Right lobe of liver (tissue), 6 donors: ENCODE results near the gene RPL12. TPM values are rescaled to one million over a fixed set of nuclear protein-coding genes. Genes with fewer than 3 reads are reported as not detected.
A peak's percentile ranks its signal among the peaks of the same experiment; 100 is the strongest.

Source experiments
- ATAC-seq, 4 donors: fragments of 200-7000 bp; cut with Tn5 transposase; one replicate each; pipeline ENCODE4 v1.9.1; 2020; ENCODE audit warnings: mild to moderate bottlenecking in 4 of 4, moderate library complexity in 4 of 4
- DNase-seq, 3 donors: peaks; one replicate each; pipeline ENCODE4 v3.0.0-alpha.2; 2020
- H3K27ac ChIP-seq, 3 donors: fragments of 200-600 bp; one replicate each; pipeline ENCODE4 v1.8.0; 2022
- H3K27me3 ChIP-seq, 2 donors: fragments of 200-600 bp; one replicate each; pipeline ENCODE4 v1.8.0; 2022
- H3K36me3 ChIP-seq, 4 donors: fragments of 200-600 bp; sonication (generic) in 1 of 4; one replicate each; pipeline versions ENCODE4 v1.5.1 to v1.8.0; 2017 to 2022; ENCODE audit warnings: control low read depth in 1 of 4
- H3K4me1 ChIP-seq, 4 donors: fragments of 200-600 bp; sonication (generic) in 1 of 4; one replicate each; pipeline versions ENCODE4 v1.5.1 to v1.8.0; 2017 to 2022; ENCODE audit warnings: control low read depth in 1 of 4
- H3K4me3 ChIP-seq, 3 donors: fragments of 200-600 bp; one replicate each; pipeline ENCODE4 v1.8.0; 2022
- H3K9me3 ChIP-seq, 4 donors: fragments of 200-600 bp; sonication (generic) in 1 of 4; one replicate each; pipeline versions ENCODE4 v1.5.1 to v1.8.0; 2017 to 2022; ENCODE audit warnings: control low read depth in 1 of 4
- CTCF ChIP-seq, 4 donors: fragments of 200-600 bp in 3 of 4; fragments of 450-650 bp in 1 of 4; IDR thresholded peaks; one replicate each; pipeline versions ENCODE4 v1.5.1 to v1.8.0; 2016 to 2022; ENCODE audit warnings: antibody characterized with exemption in 4 of 4, mild to moderate bottlenecking in 2 of 4
- POLR2A ChIP-seq: fragments of 450-650 bp; IDR thresholded peaks from one replicate; pipeline ENCODE4 v1.6.1; 2017; ENCODE audit warnings: antibody characterized with exemption, mild to moderate bottlenecking
- WGBS: methylation state at CpG from one replicate; pipeline ENCODE4 v1.1.6; 2018; ENCODE audit warnings: low coverage, low lambda C conversion rate; ENCODE audit not compliant: insufficient coverage; ENCODE audit errors: missing lambda C conversion rate; 5-methylcytosine and 5-hydroxymethylcytosine counted together
- intact Hi-C, 2 donors: fragments of 100-400 bp; cut with DNase I; formaldehyde crosslinking; loops; one replicate each; pipeline versions ENCODE4 v1.11.2 to v1.14.1; 2022
- total RNA-seq, 6 experiments: library from RNA; depleted of rRNA in 2 of 6; stranded (reverse); fragments of >200 nt in 2 of 6; fragmentation: NEBNext Ultra II Directional in 3 of 6; extraction: Animal tissue kit (Norgen Biotek cat#: 25700) in 3 of 6; gene quantifications; one replicate each; pipeline versions ENCODE4 v1.1.0 to v1.2.4, GENCODE V29; 2016 to 2023
- donor health status: DM: no; HTN: yes; CAD: no.
- donor health status: DM: no; HTN: no; CAD: no.
- donor health status: DM: no; HTN: no; CAD: no.
- donor health status: DM: no; HTN: yes; CAD: no.
- donor health status: DM: no; HTN: yes; CAD: no.

Gene RPL12
- total RNA-seq, 6 experiments from 2014 or later, result 271 to 907 (median 364) TPM

DNA sequence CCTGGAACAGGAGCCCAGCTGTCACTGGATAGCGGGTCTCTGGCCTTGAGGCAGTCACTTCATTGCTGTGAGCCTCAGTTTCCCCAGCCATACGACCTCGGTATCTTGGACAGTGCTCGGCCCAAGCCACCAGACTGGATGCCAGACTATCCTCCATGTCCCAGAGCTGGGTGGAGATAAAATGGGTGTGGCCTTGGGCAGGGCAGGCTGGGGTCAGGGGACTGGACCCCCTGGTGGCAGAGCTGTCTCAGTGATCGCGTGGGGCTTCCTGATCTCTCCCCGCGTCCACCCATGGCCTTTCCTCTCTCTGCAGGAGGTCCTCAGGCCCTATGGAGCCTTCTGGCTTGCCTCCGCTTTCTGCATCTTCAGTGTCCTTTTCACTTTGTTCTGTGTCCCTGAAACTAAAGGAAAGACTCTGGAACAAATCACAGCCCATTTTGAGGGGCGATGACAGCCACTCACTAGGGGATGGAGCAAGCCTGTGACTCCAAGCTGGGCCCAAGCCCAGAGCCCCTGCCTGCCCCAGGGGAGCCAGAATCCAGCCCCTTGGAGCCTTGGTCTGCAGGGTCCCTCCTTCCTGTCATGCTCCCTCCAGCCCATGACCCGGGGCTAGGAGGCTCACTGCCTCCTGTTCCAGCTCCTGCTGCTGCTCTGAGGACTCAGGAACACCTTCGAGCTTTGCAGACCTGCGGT is 44.3 kb downstream of the RPL12 start:
- intact Hi-C loops, result no loop called here
- TF ChIP-seq CTCF (IDR thresholded peaks at IDR 0.05) (no peak), POLR2A (no peak)
- WGBS, result no CpG with 5 or more reads among the region's 13 CpGs

GRCh38 chr9:127405344-127406125 is 45.7 kb downstream of the RPL12 start:
- Histone ChIP-seq H3K9me3 (no peaks in the 10 kb centered on the region), H3K27me3 (no peaks in the 10 kb centered on the region), H3K4me1 (peaks cover 0 to 17% (median 6%) of the 10 kb centered on the region in 4 donors), H3K36me3 (peaks cover 0 to 26% (median 2%) of the 10 kb centered on the region in 4 donors), H3K27ac (no peak overlapping the region), H3K4me3 (no peak overlapping the region)
- 100% methylated on average over 1 of the region's 20 CpGs for WGBS
- no peak for ATAC-seq
- intact Hi-C loops, result no loop called here
- no peak for DNase-seq
- no peak for TF ChIP-seq POLR2A
- TF ChIP-seq CTCF (IDR thresholded peaks at IDR 0.05), result no peak

More for the DNA sequence above, 44.3 kb downstream of the RPL12 start:
- DNase-seq (no peak), ATAC-seq (peak; percentile 4 to 30 (median 18))
- H3K4me1 ChIP-seq, result peaks cover 0 to 17% (median 6%) of the 10 kb centered on the region in 4 donors
- H3K36me3 ChIP-seq, result peaks cover 0 to 23% (median 2%) of the 10 kb centered on the region in 4 donors
- no peak overlapping the region for H3K4me3 ChIP-seq
- no peaks in the 10 kb centered on the region for H3K27me3 ChIP-seq
- no peak overlapping the region for H3K27ac ChIP-seq
- H3K9me3 ChIP-seq, result no peaks in the 10 kb centered on the region

DNA sequence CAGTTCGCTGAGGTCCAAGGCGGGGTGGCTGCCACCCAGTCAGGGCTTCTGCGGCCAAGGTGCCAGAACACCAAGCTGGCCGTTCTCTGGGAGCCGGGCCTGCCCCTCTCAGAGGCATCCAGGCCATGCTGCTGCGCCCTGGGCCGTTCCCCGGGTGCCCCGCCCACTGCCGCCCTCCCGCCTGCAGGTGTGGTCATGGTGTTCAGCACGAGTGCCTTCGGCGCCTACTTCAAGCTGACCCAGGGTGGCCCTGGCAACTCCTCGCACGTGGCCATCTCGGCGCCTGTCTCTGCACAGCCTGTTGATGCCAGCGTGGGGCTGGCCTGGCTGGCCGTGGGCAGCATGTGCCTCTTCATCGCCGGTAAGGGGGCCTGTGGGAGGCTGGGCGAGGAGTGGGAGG is 46.6 kb downstream of the RPL12 start:
- intact Hi-C loops, result no loop called here
- Histone ChIP-seq H3K4me3 (no peak overlapping the region), H3K36me3 (peaks cover 0 to 28% (median 2%) of the 10 kb centered on the region in 4 donors), H3K27me3 (no peaks in the 10 kb centered on the region), H3K9me3 (no peaks in the 10 kb centered on the region), H3K27ac (no peak overlapping the region), H3K4me1 (peaks cover 0 to 17% (median 6%) of the 10 kb centered on the region in 4 donors)
- DNase-seq (no peak), ATAC-seq (no peak)
- no CpG with 5 or more reads among the region's 23 CpGs for WGBS
- TF ChIP-seq POLR2A (no peak), CTCF (IDR thresholded peaks at IDR 0.05) (no peak)

DNA sequence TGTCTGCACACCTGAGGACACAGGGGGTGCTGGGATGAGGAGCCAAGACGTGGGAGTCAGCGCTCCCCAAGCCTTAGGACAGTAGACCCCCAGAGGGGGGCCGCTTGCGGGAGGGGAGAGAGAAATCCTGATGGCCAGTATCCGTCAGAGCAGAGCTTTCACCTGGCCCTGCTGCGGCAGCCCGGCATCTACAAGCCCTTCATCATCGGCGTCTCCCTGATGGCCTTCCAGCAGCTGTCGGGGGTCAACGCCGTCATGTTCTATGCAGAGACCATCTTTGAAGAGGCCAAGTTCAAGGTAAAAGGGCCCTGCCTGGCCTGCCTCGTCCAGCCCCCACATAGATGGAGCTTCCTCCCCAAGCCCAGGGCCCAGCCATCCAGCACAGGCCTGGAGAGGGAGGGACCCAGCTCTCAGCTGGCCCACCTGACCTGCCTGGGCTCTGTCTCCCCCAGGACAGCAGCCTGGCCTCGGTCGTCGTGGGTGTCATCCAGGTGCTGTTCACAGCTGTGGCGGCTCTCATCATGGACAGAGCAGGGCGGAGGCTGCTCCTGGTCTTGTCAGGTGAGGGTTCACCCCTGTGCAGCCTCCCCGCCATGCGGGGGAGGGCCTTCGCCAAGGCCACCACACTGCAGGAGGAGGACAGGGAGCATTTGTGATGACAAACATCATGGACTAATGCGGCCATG is 47.6 kb downstream of the RPL12 start:
- ATAC-seq, result no peak
- no peak overlapping the region for H3K4me3 ChIP-seq
- H3K36me3 ChIP-seq, result peaks cover 0 to 28% (median 2%) of the 10 kb centered on the region in 4 donors
- H3K9me3 ChIP-seq, result no peaks in the 10 kb centered on the region
- intact Hi-C loops, result no loop called here
- DNase-seq, result no peak
- peaks cover 0 to 20% (median 6%) of the 10 kb centered on the region in 4 donors for H3K4me1 ChIP-seq
- no peaks in the 10 kb centered on the region for H3K27me3 ChIP-seq
- no peak overlapping the region for H3K27ac ChIP-seq
- 76% methylated on average over 3 of the region's 22 CpGs for WGBS
- TF ChIP-seq POLR2A (no peak), CTCF (IDR thresholded peaks at IDR 0.05) (no peak)
